Measurements from ENCODE around the gene LRRC46.

Gene LRRC46

DNA sequence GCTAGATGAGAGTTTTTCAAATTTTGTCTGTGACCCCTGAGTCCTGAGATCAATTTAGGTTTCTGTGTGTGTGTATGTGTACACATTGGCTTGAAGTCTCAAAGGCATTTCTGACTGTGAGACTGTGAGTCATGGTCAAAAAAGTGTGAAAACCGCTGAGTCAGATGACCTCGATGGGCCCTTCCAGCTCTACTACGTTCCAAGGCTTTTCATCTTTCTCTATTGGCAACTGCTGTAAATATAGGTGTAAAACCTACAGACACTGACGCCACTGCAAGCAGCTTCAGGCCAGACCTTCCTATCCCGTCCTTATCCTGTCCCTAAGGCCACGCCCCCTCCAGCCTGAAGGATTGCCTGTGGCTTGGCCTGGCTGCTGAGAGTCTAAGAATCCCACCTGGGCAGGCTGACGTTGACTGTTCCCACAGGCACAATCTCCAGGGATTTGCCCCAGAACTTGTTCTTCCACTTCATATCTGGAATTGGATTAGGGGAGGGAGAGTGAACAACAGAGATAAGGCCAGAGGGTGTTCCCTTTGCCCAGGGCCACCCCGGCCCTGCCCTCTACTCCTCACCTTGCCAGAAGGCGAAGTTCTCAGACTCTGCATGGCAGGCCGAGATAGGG lies 21.2 kb upstream of the LRRC46 start:
- no peak for DNase-seq

DNA sequence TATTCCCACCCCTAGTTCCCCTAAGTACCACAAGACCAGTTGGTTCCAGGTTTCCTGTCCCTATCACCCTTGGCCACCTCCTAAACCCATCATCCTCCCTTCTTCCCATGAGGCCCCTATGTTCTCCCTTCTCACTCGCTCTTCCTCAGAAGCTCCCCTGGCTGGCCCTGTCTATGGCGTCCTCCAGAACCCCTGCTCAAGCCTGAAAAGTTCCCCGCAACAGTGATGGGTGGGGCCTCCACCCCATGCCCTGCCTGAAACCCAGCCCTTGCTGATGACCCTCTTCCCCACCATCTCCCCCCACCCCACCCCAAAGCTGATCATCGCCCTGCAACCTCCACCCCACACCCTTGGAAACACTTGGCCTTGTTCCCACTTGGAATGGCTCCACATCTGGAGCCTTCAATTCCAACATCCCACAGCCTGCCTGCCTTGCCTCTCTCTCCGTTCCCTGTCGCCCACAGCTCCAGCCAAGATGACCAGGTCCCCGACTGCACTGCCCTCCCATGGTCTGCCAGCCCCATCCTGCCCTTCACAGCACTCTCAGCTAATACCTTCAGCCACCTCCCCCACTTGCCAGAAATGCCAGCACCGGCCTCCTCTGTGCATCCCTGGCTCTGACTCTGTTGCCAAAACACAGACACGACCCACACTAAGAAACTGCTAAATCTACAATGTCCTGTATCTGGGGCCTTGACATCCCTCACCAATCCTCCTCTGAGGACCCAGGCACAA lies 20.4 kb upstream of the LRRC46 start:
- DNase-seq: no peak

DNA sequence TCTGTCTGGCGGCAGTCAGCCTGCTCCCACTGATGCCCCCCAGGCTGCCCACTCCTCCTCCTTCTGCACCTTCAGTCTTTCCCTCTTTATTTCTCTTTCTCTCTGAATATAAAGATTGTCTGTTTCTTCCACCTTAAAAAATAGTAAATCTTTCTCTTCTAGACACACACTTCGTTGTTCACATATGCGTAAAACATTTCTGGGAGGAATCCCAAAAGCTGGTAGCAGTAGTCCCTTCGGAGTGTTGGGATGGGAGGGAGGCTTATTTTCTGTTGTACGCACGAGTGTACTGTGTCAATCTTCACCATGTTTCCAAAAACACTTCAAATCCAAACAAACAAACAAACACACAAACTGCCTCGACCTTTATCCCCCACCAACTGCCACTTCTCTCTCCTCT lies 19.8 kb upstream of the LRRC46 start:
- no peak for DNase-seq

DNA sequence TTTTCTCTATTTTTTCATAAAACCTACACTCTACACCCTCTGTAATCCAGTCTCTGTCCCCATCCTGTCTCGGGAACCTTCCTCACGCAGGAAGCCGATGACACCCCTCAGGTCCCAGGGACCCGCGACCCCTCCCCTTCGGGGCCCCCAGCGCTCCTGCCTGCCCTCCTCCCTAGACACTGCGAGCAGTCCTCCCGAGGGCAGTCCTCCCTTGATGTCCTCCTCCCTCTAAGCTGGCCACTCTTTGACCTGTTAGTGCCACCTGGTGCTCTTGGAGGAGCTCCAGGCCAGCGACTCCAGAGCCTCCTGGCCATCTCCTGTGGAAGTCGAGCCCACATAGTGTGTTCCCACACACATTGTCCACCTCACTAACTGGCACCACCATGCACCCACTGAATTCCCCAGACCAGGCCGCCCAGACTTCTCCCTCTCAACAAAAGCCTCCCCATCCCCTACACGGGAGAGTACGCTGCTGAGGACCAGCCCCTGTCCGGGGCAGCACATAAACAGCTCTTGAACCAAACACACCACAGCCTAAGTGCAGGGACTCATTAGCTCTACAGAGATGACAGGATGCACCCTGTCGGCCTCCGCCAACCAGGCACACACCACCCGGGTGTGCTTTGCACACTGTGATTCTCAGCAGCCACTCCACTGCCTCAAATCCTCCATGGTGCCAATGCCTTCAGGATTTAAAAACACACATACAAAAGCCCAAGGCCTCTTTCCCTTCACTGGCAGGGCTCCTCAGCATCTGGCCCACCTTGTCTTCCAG lies 19.1 kb upstream of the LRRC46 start:
- DNase-seq: peak; percentile 18

DNA sequence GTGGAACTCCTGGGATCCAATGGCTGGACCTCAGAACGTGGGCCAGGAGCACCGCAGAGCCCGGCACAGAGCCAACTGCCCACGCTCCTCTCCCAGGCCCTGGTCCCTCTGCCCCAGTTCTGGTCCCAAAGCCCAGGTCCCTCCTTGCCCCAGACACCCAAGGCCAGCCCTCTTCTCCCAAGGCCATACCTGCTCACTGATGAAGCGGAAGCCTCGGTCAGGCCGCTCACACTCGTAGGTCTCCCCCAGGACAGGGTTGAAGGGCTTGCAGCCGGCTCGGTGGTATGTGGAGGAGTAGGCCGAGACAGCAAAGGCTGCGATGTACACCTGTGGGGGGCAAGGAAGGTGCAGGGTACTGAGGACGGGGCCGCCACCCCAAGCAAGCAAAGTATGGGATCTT lies 18.4 kb upstream of the LRRC46 start:
- DNase-seq: no peak

DNA sequence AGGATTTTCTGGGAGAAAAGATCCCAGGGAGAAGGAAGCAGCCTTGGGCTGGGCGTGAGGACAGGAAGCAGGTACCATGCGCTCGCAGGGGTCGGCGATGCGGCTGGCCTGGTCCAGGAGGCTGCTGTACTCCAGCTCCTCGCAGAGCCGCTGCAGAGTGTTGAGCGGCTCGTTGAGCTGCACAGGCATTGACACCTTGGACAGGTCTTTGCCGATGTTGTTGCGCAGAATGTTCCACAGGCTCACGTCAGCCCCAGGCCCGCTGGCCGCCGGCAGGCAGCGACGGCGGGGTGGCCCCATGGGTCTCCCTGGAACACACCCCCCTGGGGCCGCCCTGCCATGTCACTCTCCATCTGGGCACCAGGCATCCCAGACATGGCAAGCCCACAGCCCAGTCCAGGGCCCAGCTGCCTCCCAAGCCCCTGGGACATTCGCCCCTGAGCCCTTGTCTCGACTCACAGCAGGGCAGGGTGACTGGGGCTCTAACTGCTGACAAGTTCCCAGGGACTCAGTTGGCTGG lies 17.9 kb upstream of the LRRC46 start:
- peak; percentile 20 for DNase-seq

DNA sequence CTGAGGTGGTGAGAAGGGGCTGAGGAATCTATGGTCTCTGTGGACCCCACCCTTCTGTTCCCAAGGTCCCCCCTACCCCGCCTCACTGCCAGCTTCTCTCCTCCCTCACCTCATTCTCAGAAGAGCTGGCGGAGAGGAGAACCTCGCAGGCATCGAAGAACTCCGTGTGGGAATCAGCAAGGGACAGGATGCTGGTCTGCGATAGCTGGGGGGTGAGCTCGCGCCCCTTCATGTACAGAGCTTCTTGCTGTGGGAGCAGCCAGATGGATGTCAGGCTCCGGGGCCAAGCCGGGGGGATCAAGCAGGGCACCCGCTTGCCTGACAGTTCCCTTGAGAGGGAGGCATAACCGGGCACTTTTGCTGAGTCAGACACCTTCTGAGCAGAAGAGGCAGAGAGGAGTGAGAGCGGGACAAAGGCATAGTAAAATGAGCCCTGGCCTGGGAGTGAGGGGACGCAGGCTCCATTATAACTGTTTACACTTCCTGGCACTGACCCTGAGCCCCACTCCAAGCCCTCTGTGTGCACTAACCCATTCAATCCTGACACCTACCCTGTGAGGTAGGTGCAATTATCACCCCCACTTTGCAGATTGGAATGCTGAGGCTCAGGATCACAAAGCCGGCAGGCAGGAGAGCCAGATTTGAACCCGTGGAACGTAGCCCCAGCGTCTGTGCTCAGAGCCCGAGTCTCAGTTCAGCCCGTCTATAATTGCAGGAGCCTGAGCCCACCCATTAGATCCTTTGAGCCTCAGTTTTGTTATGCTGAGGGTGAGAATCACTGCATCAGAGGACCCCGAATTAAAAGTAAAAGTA lies 16.2 kb upstream of the LRRC46 start:
- peak; percentile 32 for DNase-seq

DNA sequence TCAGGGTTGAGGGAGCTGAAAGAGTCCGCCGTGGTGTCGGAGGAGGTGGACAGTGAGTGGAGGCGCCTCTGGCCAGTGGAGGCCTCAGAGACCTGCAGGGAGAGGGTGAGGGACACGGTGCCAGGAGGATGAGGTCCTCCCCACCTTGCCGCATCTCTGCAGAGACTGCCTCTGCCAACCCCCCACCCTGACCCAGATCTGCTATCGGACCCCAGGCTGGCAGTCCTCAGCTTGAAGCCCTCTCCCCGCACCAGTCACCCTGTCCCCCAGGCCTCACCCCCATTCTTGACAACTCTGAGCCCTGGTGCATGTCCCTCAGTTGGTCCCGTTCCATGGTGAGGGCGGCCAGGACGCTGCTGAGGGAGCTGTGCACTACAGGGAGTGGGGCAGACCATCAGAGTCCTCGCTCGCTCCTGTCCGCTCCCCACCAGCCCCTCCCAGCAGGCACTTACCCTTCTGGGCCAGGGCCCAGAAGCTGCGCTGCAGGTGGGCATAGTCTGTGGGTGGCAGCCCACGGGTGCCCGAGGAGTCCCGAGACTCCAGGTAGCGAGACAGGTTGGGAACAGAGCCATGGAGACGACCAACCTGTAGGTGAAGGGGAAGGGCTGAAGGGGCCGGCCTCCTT lies 15.2 kb upstream of the LRRC46 start:
- peak; percentile 20 for DNase-seq

DNA sequence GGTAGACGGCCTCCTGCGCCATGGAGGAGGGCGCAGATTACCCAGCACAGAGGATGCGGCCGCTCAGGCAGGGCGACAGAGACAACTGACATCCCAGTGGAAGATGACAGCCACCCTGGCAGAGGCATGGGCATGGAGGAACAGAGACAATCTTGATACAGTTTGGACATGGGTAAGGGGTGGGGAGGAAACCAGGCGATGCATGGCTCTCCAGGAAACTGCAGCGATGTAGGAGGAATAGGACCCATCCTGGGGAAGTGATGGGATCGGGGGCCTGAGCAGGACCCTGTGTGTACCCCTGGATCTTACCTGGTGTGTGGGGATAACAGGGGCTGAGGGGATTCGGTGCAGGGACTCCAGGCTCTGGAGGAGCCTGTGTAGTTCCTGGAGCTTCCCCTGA lies 14.5 kb upstream of the LRRC46 start:
- peak; percentile 9 for DNase-seq

DNA sequence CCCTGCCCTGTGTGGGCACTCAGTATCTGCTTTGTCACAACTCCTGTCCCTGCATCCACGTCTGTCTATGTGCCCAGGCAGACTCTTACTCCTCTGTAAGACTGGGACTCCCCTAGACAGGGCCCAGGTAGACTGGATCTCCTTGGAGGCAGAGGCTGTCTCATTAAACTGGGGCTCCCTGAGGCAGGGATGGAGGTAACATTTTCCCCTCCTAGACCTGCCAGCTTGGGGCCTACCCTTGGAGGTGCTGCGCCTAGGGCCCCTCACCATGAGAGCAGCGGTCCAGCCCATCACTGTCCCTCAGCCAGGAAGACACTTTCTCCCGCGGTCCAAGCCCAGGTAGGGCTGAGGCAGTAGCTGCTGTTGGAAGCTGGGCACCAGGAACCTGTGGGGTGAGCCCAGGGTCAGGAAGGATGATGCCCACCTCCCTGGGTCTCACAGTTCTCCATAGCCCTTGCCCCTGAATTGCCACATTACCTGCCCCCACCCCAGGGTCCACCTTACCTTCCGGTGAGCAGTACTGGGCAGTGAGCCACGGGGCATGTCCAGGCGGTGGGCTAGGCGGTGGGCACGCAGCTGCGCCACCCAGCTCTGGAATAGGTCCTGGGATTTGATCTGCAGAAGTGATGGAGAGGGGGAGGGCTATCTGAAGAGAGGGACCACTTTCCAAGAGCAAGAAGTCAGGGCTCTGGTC lies 13.3 kb upstream of the LRRC46 start:
- peak; percentile 36 for DNase-seq

DNA sequence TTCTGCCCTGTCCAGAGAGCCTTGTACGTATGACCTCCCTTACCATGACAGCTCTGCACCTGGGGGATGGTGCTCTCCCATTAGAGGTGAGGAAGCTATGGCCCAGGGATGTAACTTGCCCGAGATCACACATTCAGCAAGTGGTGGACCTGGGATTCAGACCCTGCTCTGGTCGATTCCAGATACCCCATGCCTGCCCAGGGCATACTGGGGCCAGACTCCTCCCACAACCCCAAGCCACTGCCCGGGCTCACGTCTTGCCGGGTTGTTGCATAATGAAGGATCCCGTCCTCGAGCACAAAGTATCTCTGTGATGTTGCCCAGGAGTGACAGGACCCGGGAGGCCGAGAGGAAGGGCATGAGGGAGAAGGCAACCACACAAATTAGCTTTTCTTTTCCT lies 12.0 kb upstream of the LRRC46 start:
- peak; percentile 11 for DNase-seq

DNA sequence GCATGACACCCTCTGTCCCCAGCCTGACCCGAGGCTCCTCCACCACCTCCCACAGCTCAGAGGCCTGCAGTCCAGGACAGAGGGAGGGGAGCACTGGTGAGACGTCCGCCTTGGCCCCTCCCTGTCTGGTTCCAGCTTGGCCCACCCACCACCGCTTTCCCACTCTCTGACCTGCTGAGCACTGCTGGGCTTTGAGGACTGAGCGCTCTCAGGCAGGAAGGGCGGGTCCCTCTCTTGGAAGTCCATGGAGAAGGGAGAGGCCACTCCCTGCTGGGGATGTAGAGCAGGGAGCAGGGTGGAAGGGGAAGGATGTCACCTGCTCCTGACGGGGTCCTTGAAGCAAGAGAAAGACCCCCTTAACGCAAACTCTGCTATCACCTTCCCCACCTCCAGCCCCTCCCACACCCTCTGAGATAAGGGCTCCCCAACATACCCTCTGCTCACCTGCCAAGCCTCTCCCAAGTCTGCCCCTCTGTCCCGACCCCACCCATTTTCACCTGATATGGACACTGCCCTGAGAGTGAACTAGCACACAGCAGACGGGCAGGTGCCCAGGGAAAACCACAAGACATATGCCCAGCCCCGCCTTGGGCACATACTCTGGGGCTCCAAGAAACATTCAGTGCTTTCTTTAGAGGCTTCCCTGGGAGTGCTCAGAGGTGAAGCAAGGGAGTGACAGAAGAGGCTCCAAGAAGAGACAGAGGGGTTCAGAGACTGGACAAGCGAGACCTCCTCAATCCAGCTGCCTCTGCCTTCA lies 11.3 kb upstream of the LRRC46 start:
- DNase-seq: no peak

DNA sequence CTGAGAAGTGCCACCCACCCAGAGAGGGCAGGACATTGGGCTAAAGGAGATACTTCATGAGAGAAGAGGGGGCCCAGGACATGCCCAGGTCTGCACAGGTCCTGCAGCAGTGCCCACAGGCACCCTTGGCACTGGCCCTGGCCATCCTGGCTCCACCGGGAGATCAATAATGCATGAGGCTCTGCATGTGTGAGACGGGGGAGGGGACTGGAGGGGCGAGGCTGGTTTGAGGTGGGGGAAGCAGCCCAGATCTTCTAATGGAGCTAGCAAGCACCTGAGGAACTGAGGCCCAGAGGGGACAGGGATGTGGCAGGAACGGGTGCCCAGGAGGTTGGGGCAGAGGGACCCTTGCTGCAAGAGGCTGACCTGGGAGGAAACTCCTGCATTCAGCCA lies 10.4 kb upstream of the LRRC46 start:
- DNase-seq: no peak

DNA sequence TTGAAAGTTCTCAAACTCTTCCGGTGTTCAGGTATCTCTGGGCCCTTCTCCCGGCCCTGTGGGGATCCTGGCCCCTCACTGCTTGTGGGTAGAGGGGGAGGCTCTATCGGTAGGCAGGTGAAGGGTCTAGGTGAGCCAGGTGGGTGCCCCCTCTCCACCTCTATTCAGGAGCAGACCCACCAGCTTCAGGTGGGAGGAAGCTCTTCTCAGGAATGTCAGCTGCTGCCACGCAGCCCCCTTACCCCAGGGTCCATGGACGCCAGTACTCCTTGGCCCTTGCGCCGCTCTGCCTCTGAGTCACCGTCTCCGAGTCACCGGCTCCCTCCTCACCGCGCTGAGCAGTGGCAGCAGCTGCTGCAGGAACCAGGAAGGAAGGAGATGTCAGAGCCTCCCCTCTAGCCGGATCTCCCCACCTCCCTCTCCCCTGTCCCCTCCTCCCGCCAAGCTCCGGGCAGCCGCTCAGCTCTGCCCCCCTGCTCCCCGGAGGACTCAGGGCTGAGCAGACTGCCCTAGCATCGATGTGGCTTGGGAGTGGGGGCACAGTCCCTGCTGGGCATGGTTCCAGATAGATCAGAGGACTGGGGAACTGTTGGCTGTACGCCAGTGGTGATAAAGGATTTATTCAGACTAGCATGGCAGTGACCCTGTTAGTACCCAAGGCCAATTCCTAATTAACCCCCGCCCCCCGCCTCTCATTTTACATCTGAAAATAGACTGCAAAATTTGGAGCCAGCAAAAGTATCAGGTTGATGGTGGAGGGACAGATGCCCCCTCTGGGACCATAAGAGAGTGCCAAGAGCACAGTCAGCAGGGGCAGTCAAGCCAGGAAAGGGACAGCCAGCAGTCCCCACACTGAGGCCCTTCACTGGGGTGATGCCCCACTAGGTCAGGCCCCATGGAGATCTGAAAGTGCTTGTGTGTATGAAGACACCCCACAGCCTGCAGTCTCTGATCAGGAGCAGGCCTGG lies 9.8 kb upstream of the LRRC46 start, which contains the start of gene OSBPL7:
Gene OSBPL7 (minus strand): TSS at position 371 of the 968 bp plus-strand sequence. CDS start 1,516 bp downstream, outside the sequence.
- DNase-seq: peak; percentile 87

DNA sequence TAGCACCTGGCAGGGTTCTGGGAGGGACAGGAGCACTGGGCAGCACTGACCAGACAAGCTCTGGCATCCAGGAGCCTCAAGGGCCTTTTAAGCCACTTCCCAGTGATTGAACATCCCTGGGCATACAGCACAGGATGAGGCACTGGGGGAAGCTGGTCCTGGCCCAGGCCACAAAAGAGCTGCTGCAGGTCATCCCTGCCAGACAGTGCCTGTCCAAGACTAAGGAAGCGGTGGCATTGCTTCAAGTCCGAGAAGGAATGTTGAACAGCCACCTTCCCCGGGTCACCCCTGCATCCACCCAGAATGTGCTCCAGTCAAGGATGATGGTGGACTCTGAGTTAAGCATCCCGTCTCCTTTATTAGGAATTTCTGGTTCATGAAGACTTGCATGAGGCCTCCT lies 8.7 kb upstream of the LRRC46 start:
- no peak for DNase-seq

DNA sequence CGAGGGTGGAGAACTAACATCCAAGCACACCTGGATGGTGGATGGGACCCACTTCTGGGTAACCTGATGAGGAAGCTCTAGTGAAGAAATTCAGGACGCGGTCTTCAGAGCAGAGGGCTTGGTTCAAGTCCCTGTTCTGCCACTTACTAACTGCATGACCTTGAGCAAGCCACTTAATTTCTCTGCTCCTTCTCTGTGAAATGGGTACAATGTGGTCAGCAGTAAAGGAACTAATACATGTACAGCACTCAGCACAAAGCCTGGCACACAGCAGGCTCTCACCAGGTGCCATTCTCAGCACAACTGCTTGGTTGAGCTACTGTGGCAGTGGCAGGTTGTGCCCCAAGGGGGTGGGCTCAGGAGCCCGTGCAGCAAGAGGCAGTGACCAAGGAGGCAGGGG lies 8.0 kb upstream of the LRRC46 start:
- no peak for DNase-seq

DNA sequence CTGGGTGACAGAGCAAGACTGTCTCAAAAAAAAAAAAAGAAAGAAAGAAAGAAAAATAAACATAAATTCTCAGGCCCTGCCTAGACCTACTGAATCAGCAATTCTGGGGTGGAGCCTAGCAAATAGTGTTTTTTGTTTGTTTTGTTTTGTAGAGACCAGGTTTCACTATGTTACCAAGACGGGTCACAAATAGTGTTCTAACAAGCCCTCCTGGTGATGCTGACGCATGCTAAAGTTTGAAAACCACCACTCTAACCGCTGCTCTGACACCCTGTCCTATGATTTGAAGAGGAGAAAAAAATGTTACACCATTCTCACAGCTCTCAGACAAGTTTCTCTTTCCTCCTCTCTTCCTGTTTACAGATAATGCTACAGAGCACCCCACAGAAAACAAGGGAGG lies 1.6 kb upstream of the LRRC46 start:
- no peak for DNase-seq

DNA sequence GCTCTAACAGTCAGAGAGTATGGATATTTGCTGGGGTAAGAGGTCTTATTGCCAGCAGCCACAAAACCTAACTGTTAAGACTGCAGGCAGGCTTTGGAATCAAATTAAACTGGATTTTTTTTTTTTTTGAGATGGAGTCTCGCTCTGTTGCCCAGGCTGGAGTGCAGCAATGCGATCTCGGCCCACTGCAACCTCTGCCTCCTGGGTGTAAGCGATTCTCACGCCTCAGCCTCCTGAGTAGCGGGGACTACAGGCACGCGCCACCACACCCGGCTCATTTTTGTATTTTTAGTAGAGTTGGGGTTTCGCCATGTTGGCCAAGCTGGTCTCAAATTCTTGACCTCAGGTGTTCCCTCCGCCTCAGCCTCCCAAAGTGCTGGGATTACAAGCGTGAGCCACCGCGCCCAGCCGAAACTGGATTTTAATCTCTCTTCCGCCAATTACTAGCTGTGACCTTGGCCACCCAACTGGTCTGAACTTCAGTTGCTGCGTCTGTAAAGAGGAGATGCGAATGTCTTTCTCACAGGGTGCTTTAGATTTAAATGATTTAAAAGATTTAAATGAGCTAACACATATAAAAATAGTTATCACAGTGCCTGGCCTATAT lies 971 bp upstream of the LRRC46 start:
- no peak for DNase-seq

DNA sequence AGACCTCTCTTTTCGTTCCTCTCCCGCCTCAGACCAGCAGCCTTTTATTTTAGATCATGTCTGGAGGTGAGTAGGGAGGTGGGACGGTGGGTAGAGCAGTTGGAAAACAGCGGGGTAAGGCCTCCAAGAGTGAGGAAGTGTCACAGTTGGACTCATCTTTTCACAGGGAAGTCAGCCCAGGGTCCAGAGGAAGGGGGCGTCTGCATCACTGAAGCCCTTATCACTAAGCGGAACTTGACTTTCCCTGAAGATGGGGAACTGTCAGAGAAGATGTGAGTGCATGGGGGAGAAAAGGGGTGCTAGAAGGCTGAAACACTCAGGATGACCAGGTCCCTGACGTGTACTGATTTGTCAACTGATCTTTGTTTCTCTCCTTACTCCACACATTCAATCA lies 461 bp downstream of the LRRC46 start:
- no peak for DNase-seq

Data from right forelimb (tissue), 1 donor.